C4-2B (cell line): ENCODE data around the gene LRPAP1.

Experiments used
- ZFX ChIP-seq: fragments of 450-650 bp; IDR thresholded peaks from 2 replicates; pipeline ENCODE4 v1.6.1; 2017
- TF ChIP-seq, protein P1 (sequence below): fragments of 450-650 bp; conservative IDR thresholded peaks from 2 replicates; pipeline ENCODE4 v1.5.1; 2017; ENCODE audit warnings: mild to moderate bottlenecking

- TF ChIP-seq, protein P1, sequence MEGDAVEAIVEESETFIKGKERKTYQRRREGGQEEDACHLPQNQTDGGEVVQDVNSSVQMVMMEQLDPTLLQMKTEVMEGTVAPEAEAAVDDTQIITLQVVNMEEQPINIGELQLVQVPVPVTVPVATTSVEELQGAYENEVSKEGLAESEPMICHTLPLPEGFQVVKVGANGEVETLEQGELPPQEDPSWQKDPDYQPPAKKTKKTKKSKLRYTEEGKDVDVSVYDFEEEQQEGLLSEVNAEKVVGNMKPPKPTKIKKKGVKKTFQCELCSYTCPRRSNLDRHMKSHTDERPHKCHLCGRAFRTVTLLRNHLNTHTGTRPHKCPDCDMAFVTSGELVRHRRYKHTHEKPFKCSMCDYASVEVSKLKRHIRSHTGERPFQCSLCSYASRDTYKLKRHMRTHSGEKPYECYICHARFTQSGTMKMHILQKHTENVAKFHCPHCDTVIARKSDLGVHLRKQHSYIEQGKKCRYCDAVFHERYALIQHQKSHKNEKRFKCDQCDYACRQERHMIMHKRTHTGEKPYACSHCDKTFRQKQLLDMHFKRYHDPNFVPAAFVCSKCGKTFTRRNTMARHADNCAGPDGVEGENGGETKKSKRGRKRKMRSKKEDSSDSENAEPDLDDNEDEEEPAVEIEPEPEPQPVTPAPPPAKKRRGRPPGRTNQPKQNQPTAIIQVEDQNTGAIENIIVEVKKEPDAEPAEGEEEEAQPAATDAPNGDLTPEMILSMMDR, result no peak
- no peak for TF ChIP-seq ZFX
These were observed 53.5 kb downstream of the LRPAP1 start for GRCh38 chr4:3478446-3479357.
